CD14-positive monocyte (primary cell): ENCODE results near the gene ZNF385C. TPM values are rescaled to one million over a fixed set of nuclear protein-coding genes. Genes with fewer than 3 reads are reported as not detected.

Source experiments
- DNase-seq, 3 donors: peaks; one replicate each; pipeline ENCODE4 v3.0.0-alpha.2; 2011 to 2022
- H2AFZ ChIP-seq: 2 replicates; pipeline ENCODE4 v1.6.0; 2012; ENCODE audit warnings: mild to moderate bottlenecking, low read depth, low read length, inconsistent platforms; ENCODE audit not compliant: insufficient read depth, poor library complexity, severe bottlenecking
- H3K27ac ChIP-seq, 2 donors: 1 replicate in 1 of 2; 2 replicates in 1 of 2; pipeline ENCODE4 v1.5.1; 2012 to 2013; ENCODE audit warnings: low read length in 2 of 2, control low read depth in 1 of 2, inconsistent platforms in 1 of 2, low read depth in 1 of 2, mild to moderate bottlenecking in 1 of 2
- H3K27me3 ChIP-seq, 2 donors: one replicate each; pipeline versions ENCODE4 v1.6.0 to v1.6.1; 2011 to 2013; ENCODE audit warnings: low read length in 2 of 2; ENCODE audit not compliant: control insufficient read depth in 2 of 2, insufficient read depth in 2 of 2
- H3K36me3 ChIP-seq, 2 donors: replicated peaks in 1 of 2; 1 replicate in 1 of 2; 2 replicates in 1 of 2; pipeline versions ENCODE4 v1.5.1 to v1.6.1; 2012 to 2013; ENCODE audit warnings: low read length in 2 of 2, control low read depth in 1 of 2, inconsistent platforms in 1 of 2, mild to moderate bottlenecking in 1 of 2; ENCODE audit not compliant: insufficient read depth in 2 of 2, control insufficient read depth in 1 of 2
- H3K4me1 ChIP-seq, 2 donors: 1 replicate in 1 of 2; 2 replicates in 1 of 2; pipeline versions ENCODE4 v1.5.1 to v1.6.1; 2012 to 2013; ENCODE audit warnings: low read length in 2 of 2, control low read depth in 1 of 2, inconsistent platforms in 1 of 2, mild to moderate bottlenecking in 1 of 2, moderate library complexity in 1 of 2; ENCODE audit not compliant: insufficient read depth in 2 of 2, control insufficient read depth in 1 of 2
- H3K4me2 ChIP-seq: replicated peaks from 2 replicates; pipeline ENCODE3; 2012; ENCODE audit warnings: low read length, moderate library complexity, mild to moderate bottlenecking; ENCODE audit not compliant: poor library complexity, severe bottlenecking; ENCODE audit errors: extremely low read depth
- H3K4me3 ChIP-seq, 3 experiments: fragments of 200-600 bp in 1 of 3; sonication (generic) in 1 of 3; replicated peaks in 1 of 3; 1 replicate in 2 of 3; 2 replicates in 1 of 3; pipeline ENCODE4 v1.5.1; 2011 to 2013; ENCODE audit warnings: low read length in 3 of 3, mild to moderate bottlenecking in 3 of 3, control low read depth in 2 of 3, low read depth in 2 of 3, inconsistent platforms in 1 of 3, moderate library complexity in 1 of 3
- H3K79me2 ChIP-seq: 2 replicates; pipeline ENCODE4 v1.6.0; 2012; ENCODE audit warnings: mild to moderate bottlenecking, control low read depth, inconsistent platforms, low read length, moderate library complexity; ENCODE audit not compliant: insufficient read depth
- H3K9ac ChIP-seq: 2 replicates; pipeline ENCODE4 v1.6.0; 2017; ENCODE audit warnings: low read length, mild to moderate bottlenecking; ENCODE audit not compliant: insufficient read depth, poor library complexity, severe bottlenecking
- H3K9me3 ChIP-seq, 2 donors: replicated peaks in 1 of 2; 1 replicate in 1 of 2; 2 replicates in 1 of 2; pipeline versions ENCODE4 v1.5.1 to v1.6.1; 2012 to 2013; ENCODE audit warnings: low read length in 2 of 2, control low read depth in 1 of 2; ENCODE audit not compliant: control insufficient read depth in 1 of 2, insufficient read depth in 1 of 2
- H4K20me1 ChIP-seq: 2 replicates; pipeline ENCODE4 v1.6.0; 2012; ENCODE audit warnings: mild to moderate bottlenecking, low read length, control low read depth, moderate library complexity; ENCODE audit not compliant: insufficient read depth
- H3K27ac Mint-ChIP-seq, 7 donors: one replicate each; pipeline ENCODE4 v1.8.0; 2020; ENCODE audit warnings: mild to moderate bottlenecking in 7 of 7, mixed read lengths in 7 of 7, moderate library complexity in 6 of 7, inconsistent platforms in 2 of 7
- H3K27me3 Mint-ChIP-seq, 3 donors: one replicate each; pipeline ENCODE4 v1.8.0; 2021 to 2022; ENCODE audit warnings: low read depth in 3 of 3, mild to moderate bottlenecking in 3 of 3, mixed read lengths in 3 of 3, moderate library complexity in 3 of 3, inconsistent platforms in 1 of 3
- H3K36me3 Mint-ChIP-seq, 2 donors: one replicate each; pipeline ENCODE4 v1.8.0; 2020; ENCODE audit warnings: mixed read lengths in 2 of 2, inconsistent platforms in 1 of 2, mild to moderate bottlenecking in 1 of 2
- H3K4me1 Mint-ChIP-seq: one replicate; pipeline ENCODE4 v1.8.0; 2020; ENCODE audit warnings: mild to moderate bottlenecking, mixed read lengths
- H3K4me3 Mint-ChIP-seq, 2 donors: one replicate each; pipeline ENCODE4 v1.8.0; 2020; ENCODE audit warnings: mild to moderate bottlenecking in 2 of 2, mixed read lengths in 2 of 2, moderate library complexity in 1 of 2
- H3K9me3 Mint-ChIP-seq, 7 donors: one replicate each; pipeline ENCODE4 v1.8.0; 2020 to 2022; ENCODE audit warnings: mixed read lengths in 7 of 7, mild to moderate bottlenecking in 6 of 7, moderate library complexity in 6 of 7, inconsistent platforms in 2 of 7
- WGBS: methylation state at CpG from one replicate; pipeline ENCODE4 v1.1.5; 2013; ENCODE audit warnings: missing lambda C conversion rate; ENCODE audit not compliant: insufficient coverage; 5-methylcytosine and 5-hydroxymethylcytosine counted together
- intact Hi-C, 2 donors: fragments of 100-400 bp; cut with micrococcal nuclease; formaldehyde crosslinking; loops; one replicate each; pipeline versions ENCODE4 v1.15.0 to v1.15.1; 2023
- polyA plus RNA-seq, 3 donors: library from polyadenylated mRNA; depleted of rRNA in 1 of 3; unstranded in 2 of 3; stranded (reverse) in 1 of 3; fragments of 300-500 nt in 2 of 3; fragments of >200 nt in 1 of 3; fragmentation: Illumina TruSeq in 2 of 3; gene quantifications; 1 replicate in 2 of 3; 2 replicates in 1 of 3; pipeline ENCODE4 v1.2.3, GENCODE V29; 2012 to 2021
- TF ChIP-seq, protein P1 (sequence below): fragments of 200-600 bp; IDR thresholded peaks from one replicate; pipeline ENCODE4 v1.8.0; 2022; ENCODE audit warnings: antibody characterized with exemption, mild to moderate bottlenecking

Gene ZNF385C
- polyA plus RNA-seq, 3 donors = 0.09 to 0.55 TPM; not detected in 1

DNA sequence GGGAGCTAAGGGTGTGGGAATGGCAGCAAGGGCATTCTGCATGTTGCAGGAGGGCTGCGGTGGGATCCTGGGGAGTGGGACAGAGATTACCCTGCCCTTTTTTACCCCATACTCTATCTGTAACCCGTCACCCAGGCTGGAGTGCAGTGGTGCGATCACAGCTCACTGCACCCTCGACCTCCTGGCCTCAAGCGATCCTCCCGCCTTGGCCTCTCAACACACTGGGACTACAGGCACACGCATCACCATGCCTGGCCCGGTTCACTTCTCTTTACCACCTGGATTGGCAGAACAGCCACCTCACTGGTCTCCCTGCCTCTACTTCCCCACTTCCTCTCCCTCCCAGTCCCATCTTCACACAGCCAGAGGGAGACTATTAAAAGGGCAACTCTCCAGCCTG, 9.5 kb downstream of the ZNF385C start:
- H3K27me3 Mint-ChIP-seq = peaks cover 5 to 7% (median 7%) of the 10 kb centered on the region in 3 donors
- no peak for DNase-seq
- H4K20me1 ChIP-seq = no peaks in the 10 kb centered on the region
- TF ChIP-seq, protein P1, sequence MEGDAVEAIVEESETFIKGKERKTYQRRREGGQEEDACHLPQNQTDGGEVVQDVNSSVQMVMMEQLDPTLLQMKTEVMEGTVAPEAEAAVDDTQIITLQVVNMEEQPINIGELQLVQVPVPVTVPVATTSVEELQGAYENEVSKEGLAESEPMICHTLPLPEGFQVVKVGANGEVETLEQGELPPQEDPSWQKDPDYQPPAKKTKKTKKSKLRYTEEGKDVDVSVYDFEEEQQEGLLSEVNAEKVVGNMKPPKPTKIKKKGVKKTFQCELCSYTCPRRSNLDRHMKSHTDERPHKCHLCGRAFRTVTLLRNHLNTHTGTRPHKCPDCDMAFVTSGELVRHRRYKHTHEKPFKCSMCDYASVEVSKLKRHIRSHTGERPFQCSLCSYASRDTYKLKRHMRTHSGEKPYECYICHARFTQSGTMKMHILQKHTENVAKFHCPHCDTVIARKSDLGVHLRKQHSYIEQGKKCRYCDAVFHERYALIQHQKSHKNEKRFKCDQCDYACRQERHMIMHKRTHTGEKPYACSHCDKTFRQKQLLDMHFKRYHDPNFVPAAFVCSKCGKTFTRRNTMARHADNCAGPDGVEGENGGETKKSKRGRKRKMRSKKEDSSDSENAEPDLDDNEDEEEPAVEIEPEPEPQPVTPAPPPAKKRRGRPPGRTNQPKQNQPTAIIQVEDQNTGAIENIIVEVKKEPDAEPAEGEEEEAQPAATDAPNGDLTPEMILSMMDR = no peak
- no peak overlapping the region for H3K9ac ChIP-seq
- no peak overlapping the region for H3K27ac Mint-ChIP-seq
- H3K9me3 ChIP-seq = no peaks in the 10 kb centered on the region
- H3K36me3 ChIP-seq = no peaks in the 10 kb centered on the region
- H3K4me2 ChIP-seq = no peak overlapping the region
- 98% methylated on average over 7 of the region's 8 CpGs for WGBS
- intact Hi-C loops = no loop called here
- H3K4me1 Mint-ChIP-seq = no peaks in the 10 kb centered on the region
- H3K79me2 ChIP-seq = no peaks in the 10 kb centered on the region
- no peak overlapping the region for H2AFZ ChIP-seq
- H3K27me3 ChIP-seq = no peaks in the 10 kb centered on the region
- H3K4me3 Mint-ChIP-seq = no peak overlapping the region
- H3K36me3 Mint-ChIP-seq = no peaks in the 10 kb centered on the region
- H3K4me1 ChIP-seq = no peaks in the 10 kb centered on the region
- no peak overlapping the region for H3K4me3 ChIP-seq
- H3K27ac ChIP-seq = no peak overlapping the region
- no peaks in the 10 kb centered on the region for H3K9me3 Mint-ChIP-seq

GRCh38 chr17:42087736-42088705, 10.3 kb downstream of the ZNF385C start:
- H3K4me3 Mint-ChIP-seq = no peak overlapping the region
- H3K9me3 Mint-ChIP-seq = no peaks in the 10 kb centered on the region
- H3K9ac ChIP-seq = no peak overlapping the region
- no peaks in the 10 kb centered on the region for H4K20me1 ChIP-seq
- H3K27ac ChIP-seq = no peak overlapping the region
- no peaks in the 10 kb centered on the region for H3K79me2 ChIP-seq
- H3K4me1 Mint-ChIP-seq = no peaks in the 10 kb centered on the region
- H3K4me3 ChIP-seq = no peak overlapping the region
- H3K27me3 ChIP-seq = no peaks in the 10 kb centered on the region
- intact Hi-C loops = no loop called here
- DNase-seq = no peak
- H3K4me2 ChIP-seq = no peak overlapping the region
- peaks cover 5 to 7% (median 7%) of the 10 kb centered on the region in 3 donors for H3K27me3 Mint-ChIP-seq
- TF ChIP-seq, protein P1 = no peak
- H3K9me3 ChIP-seq = no peaks in the 10 kb centered on the region
- H3K36me3 ChIP-seq = no peaks in the 10 kb centered on the region
- no peaks in the 10 kb centered on the region for H3K4me1 ChIP-seq
- H3K36me3 Mint-ChIP-seq = no peaks in the 10 kb centered on the region
- no peak overlapping the region for H3K27ac Mint-ChIP-seq
- 100% methylated on average over 1 of the region's 20 CpGs for WGBS
- H2AFZ ChIP-seq = no peak overlapping the region
